H9 (cell line): ENCODE results near the gene MTRF1. TPM values are rescaled to one million over a fixed set of nuclear protein-coding genes. Genes with fewer than 3 reads are reported as not detected.

ENCODE experiments used
- DNase-seq: peaks from one replicate; pipeline ENCODE4 v3.0.0-alpha.2; 2017
- H2AFZ ChIP-seq: one replicate; pipeline ENCODE4 v1.6.1; 2013; ENCODE audit warnings: mild to moderate bottlenecking, low read length, control low read depth, moderate library complexity
- H2AK5ac ChIP-seq: 2 replicates; pipeline ENCODE4 v1.6.1; 2013; ENCODE audit warnings: low read length, control low read depth, mixed read lengths; ENCODE audit not compliant: insufficient read length
- H2BK120ac ChIP-seq: one replicate; pipeline ENCODE4 v1.6.1; 2013; ENCODE audit warnings: low read depth, mild to moderate bottlenecking, low read length, control low read depth, inconsistent platforms; ENCODE audit not compliant: poor library complexity, severe bottlenecking
- H2BK12ac ChIP-seq: 2 replicates; pipeline ENCODE4 v1.6.1; 2013; ENCODE audit warnings: low read length, control low read depth, mixed read lengths, low read depth; ENCODE audit not compliant: insufficient read length
- H2BK15ac ChIP-seq: 2 replicates; pipeline ENCODE4 v1.6.1; 2013; ENCODE audit warnings: low read depth, low read length, control low read depth
- H2BK20ac ChIP-seq: one replicate; pipeline ENCODE4 v1.6.1; 2013; ENCODE audit warnings: low read depth, mild to moderate bottlenecking, low read length, control low read depth, inconsistent platforms; ENCODE audit not compliant: poor library complexity, severe bottlenecking
- H2BK5ac ChIP-seq: 2 replicates; pipeline ENCODE4 v1.6.1; 2013; ENCODE audit warnings: low read length, control low read depth, mixed read lengths; ENCODE audit not compliant: insufficient read length
- H3K14ac ChIP-seq: 2 replicates; pipeline ENCODE4 v1.6.1; 2013; ENCODE audit warnings: low read length, control low read depth; ENCODE audit not compliant: insufficient read depth
- H3K18ac ChIP-seq: 2 replicates; pipeline ENCODE4 v1.6.1; 2013; ENCODE audit warnings: low read depth, mild to moderate bottlenecking, mixed read lengths, low read length, control low read depth; ENCODE audit not compliant: insufficient read length
- H3K23ac ChIP-seq: 2 replicates; pipeline ENCODE4 v1.6.1; 2013; ENCODE audit warnings: low read length, control low read depth, mixed read lengths, low read depth; ENCODE audit not compliant: insufficient read length
- H3K23me2 ChIP-seq: 2 replicates; pipeline ENCODE4 v1.6.1; 2013; ENCODE audit warnings: low read depth, mild to moderate bottlenecking, mixed read lengths, low read length, control low read depth; ENCODE audit not compliant: insufficient read length, poor library complexity, severe bottlenecking
- H3K27ac ChIP-seq: 2 replicates; pipeline ENCODE4 v1.5.1; 2013; ENCODE audit warnings: low read length, control low read depth, mixed read lengths, low read depth; ENCODE audit not compliant: insufficient read length
- H3K27me3 ChIP-seq: 2 replicates; pipeline ENCODE4 v1.6.1; 2013; ENCODE audit warnings: low read length, control low read depth, inconsistent platforms; ENCODE audit not compliant: insufficient read depth
- H3K4ac ChIP-seq: 2 replicates; pipeline ENCODE4 v1.6.1; 2013; ENCODE audit warnings: low read depth, mild to moderate bottlenecking, control low read depth, inconsistent platforms, low read length, moderate library complexity
- H3K4me1 ChIP-seq: 2 replicates; pipeline ENCODE4 v1.6.1; 2013; ENCODE audit warnings: low read length, control low read depth, inconsistent platforms; ENCODE audit not compliant: insufficient read depth
- H3K4me2 ChIP-seq: 2 replicates; pipeline ENCODE4 v1.6.1; 2013; ENCODE audit warnings: low read length, control low read depth, mixed read lengths; ENCODE audit not compliant: insufficient read length, insufficient read depth
- H3K56ac ChIP-seq: 2 replicates; pipeline ENCODE4 v1.6.1; 2013; ENCODE audit warnings: low read depth, mild to moderate bottlenecking, mixed read lengths, low read length, control low read depth; ENCODE audit not compliant: insufficient read length
- H3K79me1 ChIP-seq: 2 replicates; pipeline ENCODE4 v1.6.1; 2013; ENCODE audit warnings: low read depth, mild to moderate bottlenecking, moderate library complexity, low read length, control low read depth, inconsistent platforms; ENCODE audit not compliant: insufficient read depth, poor library complexity, severe bottlenecking
- H3K79me2 ChIP-seq: 2 replicates; pipeline ENCODE4 v1.6.1; 2013; ENCODE audit warnings: low read length, control low read depth, inconsistent platforms; ENCODE audit not compliant: insufficient read depth
- H3K9ac ChIP-seq: 2 replicates; pipeline ENCODE4 v1.6.1; 2013; ENCODE audit warnings: low read length, control low read depth, mixed read lengths; ENCODE audit not compliant: insufficient read length; ENCODE audit errors: extremely low read depth
- H3K9me3 ChIP-seq: one replicate; pipeline ENCODE4 v1.6.1; 2013; ENCODE audit warnings: low read depth, low read length, inconsistent platforms; ENCODE audit not compliant: control insufficient read depth
- H3T11ph ChIP-seq: one replicate; pipeline ENCODE4 v1.6.1; 2013; ENCODE audit warnings: mild to moderate bottlenecking, low read length, control low read depth, inconsistent platforms
- H4K20me1 ChIP-seq: one replicate; pipeline ENCODE4 v1.6.1; 2013; ENCODE audit not compliant: control insufficient read depth, insufficient read length, insufficient read depth
- H4K5ac ChIP-seq: 2 replicates; pipeline ENCODE4 v1.6.1; 2013; ENCODE audit warnings: low read depth, mild to moderate bottlenecking, mixed read lengths, low read length, control low read depth; ENCODE audit not compliant: insufficient read length
- H4K8ac ChIP-seq: replicated peaks from 2 replicates; pipeline ENCODE4 v1.6.1; 2013; ENCODE audit warnings: low read length, control low read depth, mixed read lengths, low read depth; ENCODE audit not compliant: insufficient read length
- H4K91ac ChIP-seq: 2 replicates; pipeline ENCODE4 v1.6.1; 2013; ENCODE audit warnings: low read depth, mild to moderate bottlenecking, moderate library complexity, mixed read lengths, low read length, control low read depth; ENCODE audit not compliant: insufficient read length
- H3K27ac Mint-ChIP-seq, 3 experiments: 2 replicates in 2 of 3; 3 replicates in 1 of 3; pipeline ENCODE4 v1.8.0; 2020 to 2021; ENCODE audit warnings: mixed read lengths in 3 of 3, mild to moderate bottlenecking in 1 of 3, moderate library complexity in 1 of 3
- H3K27me3 Mint-ChIP-seq: 2 replicates; pipeline ENCODE4 v1.8.0; 2021; ENCODE audit warnings: low read depth, mild to moderate bottlenecking, moderate library complexity, mixed read lengths
- H3K36me3 Mint-ChIP-seq, 3 experiments: 2 replicates in 2 of 3; 3 replicates in 1 of 3; pipeline ENCODE4 v1.8.0; 2020 to 2021; ENCODE audit warnings: low read depth in 3 of 3, mixed read lengths in 3 of 3; ENCODE audit not compliant: insufficient read depth in 1 of 3
- H3K4me1 Mint-ChIP-seq, 2 experiments: 2 replicates each; pipeline ENCODE4 v1.8.0; 2020; ENCODE audit warnings: mixed read lengths in 2 of 2
- H3K4me3 Mint-ChIP-seq, 2 experiments: 2 replicates in 1 of 2; 3 replicates in 1 of 2; pipeline ENCODE4 v1.8.0; 2020 to 2021; ENCODE audit warnings: mild to moderate bottlenecking in 2 of 2, mixed read lengths in 2 of 2, moderate library complexity in 1 of 2
- H3K9me3 Mint-ChIP-seq, 2 experiments: 2 replicates in 1 of 2; 3 replicates in 1 of 2; pipeline ENCODE4 v1.8.0; 2020; ENCODE audit warnings: mild to moderate bottlenecking in 2 of 2, mixed read lengths in 2 of 2, moderate library complexity in 1 of 2
- CTCF ChIP-seq: fragments of 200-600 bp; sonication (generic); conservative IDR thresholded peaks from 3 replicates; pipeline ENCODE4 v1.8.0; 2021; ENCODE audit warnings: antibody characterized with exemption, mild to moderate bottlenecking
- WGBS: extraction: QIAGEN DNeasy Blood & Tissue Kit; methylation state at CpG from one replicate; pipeline ENCODE4 v1.1.7; 2013; ENCODE audit warnings: missing lambda C conversion rate, low lambda C conversion rate, mixed read lengths; ENCODE audit not compliant: insufficient read length; ENCODE audit errors: extremely low coverage; 5-methylcytosine and 5-hydroxymethylcytosine counted together
- total RNA-seq: library from RNA; stranded (reverse); gene quantifications from 2 replicates; pipeline ENCODE4 v1.2.1, GENCODE V29; 2021

The MTRF1 gene
- total RNA-seq, 1 experiment from 2014 or later: 16.2 TPM

DNA sequence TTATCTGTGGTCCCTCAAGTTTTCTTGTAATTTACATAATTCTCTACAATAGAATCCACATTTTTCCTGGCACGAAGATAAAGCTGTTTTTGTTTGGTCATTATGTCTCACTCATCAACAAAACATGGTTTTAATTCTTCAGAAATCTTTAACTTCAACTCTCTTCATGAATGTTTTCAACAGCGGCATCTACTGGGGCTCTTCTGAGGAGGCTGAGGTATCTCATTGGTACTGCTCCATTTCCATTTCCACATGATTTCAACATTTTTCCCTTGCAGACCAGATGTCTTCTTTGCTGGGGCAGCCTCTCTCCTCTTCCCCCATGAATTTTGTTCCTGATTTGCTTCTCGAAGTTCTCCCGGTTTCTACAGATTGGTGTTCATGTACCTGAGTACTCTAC, 63.2 kb downstream of the MTRF1 start:
- Histone ChIP-seq H3K9me3 (no peaks in the 10 kb centered on the region), H3K27me3 (no peaks in the 10 kb centered on the region), H3K18ac (no peak overlapping the region), H3K23me2 (no peaks in the 10 kb centered on the region), H2BK12ac (no peak overlapping the region), H3K4me2 (no peak overlapping the region), H2AFZ (no peak overlapping the region), H2BK15ac (no peak overlapping the region), H3K79me1 (no peaks in the 10 kb centered on the region), H2AK5ac (no peak overlapping the region), H4K5ac (no peak overlapping the region), H3K23ac (no peak overlapping the region), H3T11ph (no peak overlapping the region), H2BK120ac (no peak overlapping the region), H2BK5ac (no peak overlapping the region), H4K91ac (no peak overlapping the region), H3K4ac (no peak overlapping the region), H3K27ac (no peak overlapping the region), H3K4me1 (no peaks in the 10 kb centered on the region), H3K56ac (no peak overlapping the region), H2BK20ac (no peak overlapping the region), H3K79me2 (no peaks in the 10 kb centered on the region), H4K8ac (no peak overlapping the region), H3K14ac (no peak overlapping the region), H3K9ac (no peak overlapping the region), H4K20me1 (no peaks in the 10 kb centered on the region)
- Mint-ChIP-seq H3K9me3 (no peaks in the 10 kb centered on the region), H3K4me3 (no peak overlapping the region), H3K36me3 (no peaks in the 10 kb centered on the region), H3K27ac (no peak overlapping the region), H3K4me1 (no peaks in the 10 kb centered on the region), H3K27me3 (no peaks in the 10 kb centered on the region)
- no CpG with 5 or more reads among the region's 4 CpGs for WGBS
- no peak for TF ChIP-seq CTCF
- DNase-seq: no peak
